ENCODE data around the gene MRPS31.

GRCh38 chr13:40798380-40798779, 27.4 kb upstream of the MRPS31 start:
- TF ChIP-seq POLR2A (IDR thresholded peaks at IDR 0.05; ENCODE audit: low read length) (peak; percentile 31), GATA1 (IDR thresholded peaks at IDR 0.05; ENCODE audit: low read depth, low read length) (no peak)
